ENCODE data around the gene PRSS27.
"Not testable (repeated sequence)": the region's sequence is repeated elsewhere in the genome, so short reads cannot be mapped to it uniquely, and the experiment has no call there.

PRSS27 gene

GRCh38 chr16:2696601-2697250, 23.3 kb downstream of the PRSS27 start:
- H3K9me3 ChIP-seq (ENCODE audit: insufficient read depth, low read depth, low read length); H3K9ac ChIP-seq (ENCODE audit: low read depth, low read length); H3K4me1 ChIP-seq (ENCODE audit: insufficient read depth, low read length); H3K27ac ChIP-seq (ENCODE audit: low read length); H3K27me3 ChIP-seq (ENCODE audit: insufficient read depth, low read length); H3K4me3 ChIP-seq (ENCODE audit: low read length): not testable (repeated sequence)
- H3K36me3 ChIP-seq (ENCODE audit: insufficient read depth, low read depth, low read length) = peaks cover 23% of the 10 kb centered on the region; the same call in 1 of the 2 replicates

DNA sequence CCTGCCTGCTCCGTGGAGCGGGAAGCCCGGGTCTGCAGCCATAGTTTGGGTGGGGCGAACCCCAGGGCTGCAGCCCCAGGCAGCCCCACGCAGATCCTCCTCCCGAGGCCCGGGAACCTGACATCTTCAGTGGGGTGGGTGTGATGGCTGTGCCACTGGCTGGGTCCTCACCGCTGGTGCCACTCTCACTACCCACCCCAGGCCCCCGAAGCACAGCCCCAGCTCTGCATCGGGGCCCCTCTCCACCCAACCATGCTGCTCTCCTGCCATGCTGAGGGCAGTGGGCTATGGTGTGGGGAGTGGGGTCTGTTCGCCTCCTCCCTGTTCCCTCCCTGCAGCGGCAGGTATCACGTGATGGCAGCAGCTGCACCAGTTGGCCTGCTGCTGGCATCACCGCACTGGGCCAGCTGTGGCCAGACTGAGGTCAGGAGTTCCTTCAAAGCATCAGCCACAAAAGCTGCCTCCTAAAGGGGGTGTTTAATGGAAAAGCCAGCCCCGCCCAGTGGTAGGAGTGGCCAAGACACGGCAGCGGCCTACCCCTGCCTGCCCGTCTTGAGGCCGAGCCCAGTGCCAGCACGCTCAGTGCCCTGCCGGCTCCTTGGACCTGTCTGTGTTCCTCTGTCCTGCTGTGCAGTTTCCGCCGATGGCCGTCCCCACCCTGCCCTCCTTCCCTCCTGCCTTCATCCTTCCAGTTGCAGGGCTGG, 26.9 kb downstream of the PRSS27 start:
- H3K27ac ChIP-seq (ENCODE audit: low read length) = no peak overlapping the region
- H3K9ac ChIP-seq (ENCODE audit: low read depth, low read length) = no peak overlapping the region

DNA sequence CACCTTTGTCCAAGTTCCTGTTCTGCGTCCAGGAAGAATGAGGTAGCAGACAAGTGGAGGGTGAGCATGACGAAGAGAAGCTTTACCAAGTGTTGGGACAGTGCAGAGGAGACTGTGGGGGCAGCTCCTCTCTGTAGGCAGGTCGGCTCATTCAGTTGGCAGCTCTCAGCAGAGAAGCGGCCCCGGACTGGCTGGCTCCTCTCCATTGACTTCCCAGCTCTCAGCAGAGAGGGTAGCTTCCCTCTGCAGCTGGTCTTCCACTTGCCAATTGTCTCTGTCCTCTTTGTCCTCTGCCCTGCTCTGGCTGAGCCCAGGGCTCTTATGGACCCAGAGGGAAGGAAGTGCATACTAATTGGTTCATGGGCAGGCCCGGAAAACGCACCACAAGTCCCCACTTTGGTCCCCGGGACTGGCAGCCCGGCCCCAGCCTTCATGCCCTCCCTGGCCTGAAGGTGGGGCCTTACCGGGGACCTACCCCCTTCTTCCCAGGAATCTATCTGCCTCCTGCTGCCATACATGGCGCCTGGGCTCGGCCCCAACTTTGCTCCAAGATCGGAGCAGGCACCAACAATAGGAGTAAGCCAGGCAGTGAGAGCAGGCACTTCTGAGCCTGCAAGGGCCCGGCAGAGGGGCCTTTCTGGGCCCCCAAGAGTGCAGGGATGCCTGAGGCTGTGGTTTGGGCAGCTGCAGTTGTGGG, 27.6 kb downstream of the PRSS27 start:
- no peaks in the 10 kb centered on the region for H3K9me3 ChIP-seq (ENCODE audit: insufficient read depth, low read depth, low read length)
- peaks cover 3% of the 10 kb centered on the region; the same call in 1 of the 2 replicates for H3K36me3 ChIP-seq (ENCODE audit: insufficient read depth, low read depth, low read length)
- H3K27ac ChIP-seq (ENCODE audit: low read length) = no peak overlapping the region
- no peaks in the 10 kb centered on the region for H3K27me3 ChIP-seq (ENCODE audit: insufficient read depth, low read length)
- H3K4me3 ChIP-seq (ENCODE audit: low read length) = no peak overlapping the region
- H3K4me1 ChIP-seq (ENCODE audit: insufficient read depth, low read length) = no peaks in the 10 kb centered on the region
- no peak overlapping the region for H3K9ac ChIP-seq (ENCODE audit: low read depth, low read length)

More for the DNA sequence above, 26.9 kb downstream of the PRSS27 start:
- H3K27me3 ChIP-seq (ENCODE audit: insufficient read depth, low read length) = no peaks in the 10 kb centered on the region
- H3K4me1 ChIP-seq (ENCODE audit: insufficient read depth, low read length) = no peaks in the 10 kb centered on the region
- peaks cover 10% of the 10 kb centered on the region; the same call in 1 of the 2 replicates for H3K36me3 ChIP-seq (ENCODE audit: insufficient read depth, low read depth, low read length)
- H3K9me3 ChIP-seq (ENCODE audit: insufficient read depth, low read depth, low read length) = no peaks in the 10 kb centered on the region
- H3K4me3 ChIP-seq (ENCODE audit: low read length) = no peak overlapping the region

GRCh38 chr16:2691491-2692248, 28.4 kb downstream of the PRSS27 start:
- no peak overlapping the region for H3K27ac ChIP-seq (ENCODE audit: low read length)
- no peak overlapping the region for H3K4me3 ChIP-seq (ENCODE audit: low read length)
- H3K27me3 ChIP-seq (ENCODE audit: insufficient read depth, low read length) = no peaks in the 10 kb centered on the region
- no peaks in the 10 kb centered on the region for H3K4me1 ChIP-seq (ENCODE audit: insufficient read depth, low read length)
- H3K9me3 ChIP-seq (ENCODE audit: insufficient read depth, low read depth, low read length) = no peaks in the 10 kb centered on the region
- H3K9ac ChIP-seq (ENCODE audit: low read depth, low read length) = no peak overlapping the region; the same call in 1 of the 2 replicates
- H3K36me3 ChIP-seq (ENCODE audit: insufficient read depth, low read depth, low read length) = no peaks in the 10 kb centered on the region

DNA sequence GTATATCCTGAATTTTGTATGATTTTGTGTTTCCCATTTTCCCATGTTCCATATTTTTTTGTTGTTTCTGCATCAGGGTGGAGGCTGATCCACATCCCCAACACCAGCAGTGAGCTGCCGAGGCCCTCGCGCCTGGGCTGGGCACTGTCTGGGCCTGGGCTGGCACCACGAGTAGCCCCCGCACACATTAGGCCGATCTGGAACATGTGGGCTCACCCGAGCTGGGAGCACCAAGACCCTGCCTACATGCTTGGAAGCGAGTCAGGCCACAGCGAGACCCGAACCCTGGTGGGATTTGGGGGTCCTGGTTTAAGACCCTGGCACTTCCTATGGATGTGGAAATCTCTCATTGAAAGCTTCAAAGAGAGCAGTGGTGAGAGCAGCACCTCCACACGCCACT, 29.2 kb downstream of the PRSS27 start:
- Histone ChIP-seq H3K27me3 (ENCODE audit: insufficient read depth, low read length) (no peaks in the 10 kb centered on the region), H3K9me3 (ENCODE audit: insufficient read depth, low read depth, low read length) (no peaks in the 10 kb centered on the region), H3K36me3 (ENCODE audit: insufficient read depth, low read depth, low read length) (no peaks in the 10 kb centered on the region), H3K9ac (ENCODE audit: low read depth, low read length) (no peak overlapping the region), H3K4me1 (ENCODE audit: insufficient read depth, low read length) (no peaks in the 10 kb centered on the region), H3K27ac (ENCODE audit: low read length) (no peak overlapping the region), H3K4me3 (ENCODE audit: low read length) (no peak overlapping the region)

GRCh38 chr16:2689968-2690801, 29.8 kb downstream of the PRSS27 start:
- H3K36me3 ChIP-seq (ENCODE audit: insufficient read depth, low read depth, low read length) = no peaks in the 10 kb centered on the region
- H3K9ac ChIP-seq (ENCODE audit: low read depth, low read length) = no peak overlapping the region
- no peak overlapping the region for H3K27ac ChIP-seq (ENCODE audit: low read length)
- no peak overlapping the region for H3K4me3 ChIP-seq (ENCODE audit: low read length)
- no peaks in the 10 kb centered on the region for H3K4me1 ChIP-seq (ENCODE audit: insufficient read depth, low read length)
- no peaks in the 10 kb centered on the region for H3K9me3 ChIP-seq (ENCODE audit: insufficient read depth, low read depth, low read length)
- H3K27me3 ChIP-seq (ENCODE audit: insufficient read depth, low read length) = no peaks in the 10 kb centered on the region

DNA sequence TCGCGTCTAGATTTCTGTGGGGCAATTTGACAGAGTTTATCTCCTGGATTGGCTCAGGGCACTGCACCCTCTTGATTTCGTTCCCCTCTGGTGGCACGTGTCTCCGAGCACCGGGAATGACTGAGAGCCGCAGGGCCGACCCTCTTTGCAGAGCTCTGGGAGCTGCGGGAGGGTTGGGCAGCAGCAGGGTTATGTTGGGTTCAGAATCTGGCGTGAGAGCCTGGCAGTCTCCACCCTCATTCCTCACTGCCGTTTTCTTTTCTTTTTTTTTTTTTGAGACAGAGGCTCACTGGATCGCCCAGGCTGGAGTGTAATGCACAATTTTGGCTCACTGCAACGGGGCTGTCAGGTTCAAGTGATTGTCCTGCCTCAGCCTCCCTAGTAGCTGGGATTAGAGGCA, 30.6 kb downstream of the PRSS27 start:
- H3K36me3 ChIP-seq (ENCODE audit: insufficient read depth, low read depth, low read length); H3K9me3 ChIP-seq (ENCODE audit: insufficient read depth, low read depth, low read length); H3K27me3 ChIP-seq (ENCODE audit: insufficient read depth, low read length); H3K27ac ChIP-seq (ENCODE audit: low read length); H3K4me1 ChIP-seq (ENCODE audit: insufficient read depth, low read length); H3K4me3 ChIP-seq (ENCODE audit: low read length); H3K9ac ChIP-seq (ENCODE audit: low read depth, low read length): not testable (repeated sequence)

DNA sequence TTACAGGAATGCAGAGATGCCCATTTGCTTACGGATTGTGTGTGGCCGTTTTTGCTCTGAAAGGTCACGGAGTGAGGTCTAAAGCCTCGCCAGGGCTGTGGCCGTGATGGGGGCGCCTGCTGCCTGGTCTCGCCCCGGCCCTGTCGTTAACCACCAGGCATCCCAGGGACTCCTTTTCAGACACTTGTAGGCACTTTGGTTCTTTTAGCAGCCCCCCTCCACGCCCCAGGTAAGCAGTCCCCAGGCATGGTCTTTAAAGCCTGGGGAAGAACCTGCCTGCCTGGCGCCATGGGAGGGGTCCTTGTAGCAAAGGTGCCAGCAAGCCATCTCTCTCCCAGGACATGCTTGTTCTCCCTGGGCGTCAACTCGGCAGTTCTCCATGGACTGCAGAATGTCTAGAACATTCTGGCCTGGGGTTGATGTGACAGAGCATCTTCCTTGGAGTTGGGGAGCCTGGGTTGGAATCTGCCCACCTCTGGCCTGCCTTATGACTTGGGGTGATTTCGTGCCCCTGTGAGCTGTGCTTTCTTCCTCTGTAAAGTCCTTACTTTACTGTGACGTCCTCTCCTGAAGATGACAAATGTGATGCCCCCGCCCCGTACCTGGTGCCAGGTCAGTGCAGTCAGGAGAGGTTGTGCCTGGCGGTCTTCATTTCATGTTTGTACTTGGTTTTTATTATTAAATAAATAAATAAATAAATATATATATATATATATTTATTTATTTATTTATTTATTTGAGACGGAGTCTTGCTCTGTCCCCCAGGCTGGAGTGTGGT, 32.3 kb downstream of the PRSS27 start:
- H3K27me3 ChIP-seq (ENCODE audit: insufficient read depth, low read length) = no peaks in the 10 kb centered on the region
- H3K4me1 ChIP-seq (ENCODE audit: insufficient read depth, low read length) = no peaks in the 10 kb centered on the region
- H3K4me3 ChIP-seq (ENCODE audit: low read length) = no peak overlapping the region
- H3K9ac ChIP-seq (ENCODE audit: low read depth, low read length) = no peak overlapping the region
- no peaks in the 10 kb centered on the region for H3K9me3 ChIP-seq (ENCODE audit: insufficient read depth, low read depth, low read length)
- H3K36me3 ChIP-seq (ENCODE audit: insufficient read depth, low read depth, low read length) = no peaks in the 10 kb centered on the region
- no peak overlapping the region for H3K27ac ChIP-seq (ENCODE audit: low read length)

DNA sequence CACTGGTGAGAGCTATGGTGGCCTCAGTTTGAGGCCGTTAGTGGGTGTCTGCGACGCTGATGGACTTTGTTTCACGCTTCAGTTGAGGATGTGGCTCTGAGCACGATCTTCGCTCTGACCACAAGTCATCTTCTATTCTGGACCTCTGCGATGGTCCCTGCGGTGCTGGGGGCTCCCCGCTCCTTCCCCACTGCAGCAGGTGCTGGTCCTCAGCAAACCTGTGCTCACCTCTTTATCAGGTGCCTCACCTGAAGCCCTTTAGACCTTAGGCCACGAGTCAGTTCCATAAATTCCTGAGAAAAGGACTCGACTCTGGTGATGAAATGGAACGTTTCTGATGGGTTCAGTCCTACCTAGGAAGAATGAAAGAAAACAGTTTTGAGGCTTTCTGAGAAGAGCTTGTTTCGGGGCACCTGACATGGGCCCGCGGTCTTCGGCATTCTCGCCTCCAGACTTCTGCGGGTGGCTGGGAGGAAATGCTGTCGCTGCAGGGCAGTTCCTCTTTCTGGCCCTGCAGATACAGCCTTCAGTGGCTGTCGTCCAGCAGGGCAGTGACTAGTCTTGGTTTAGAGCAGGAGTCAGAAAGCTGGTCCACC, 33.0 kb downstream of the PRSS27 start:
- no peaks in the 10 kb centered on the region for H3K9me3 ChIP-seq (ENCODE audit: insufficient read depth, low read depth, low read length)
- H3K36me3 ChIP-seq (ENCODE audit: insufficient read depth, low read depth, low read length) = no peaks in the 10 kb centered on the region
- no peak overlapping the region for H3K4me3 ChIP-seq (ENCODE audit: low read length)
- H3K27ac ChIP-seq (ENCODE audit: low read length) = no peak overlapping the region
- H3K4me1 ChIP-seq (ENCODE audit: insufficient read depth, low read length) = no peaks in the 10 kb centered on the region
- H3K27me3 ChIP-seq (ENCODE audit: insufficient read depth, low read length) = no peaks in the 10 kb centered on the region
- H3K9ac ChIP-seq (ENCODE audit: low read depth, low read length) = no peak overlapping the region

- H3K27me3 ChIP-seq (ENCODE audit: insufficient read depth, low read length); H3K36me3 ChIP-seq (ENCODE audit: insufficient read depth, low read depth, low read length); H3K27ac ChIP-seq (ENCODE audit: low read length); H3K4me3 ChIP-seq (ENCODE audit: low read length); H3K9ac ChIP-seq (ENCODE audit: low read depth, low read length); H3K9me3 ChIP-seq (ENCODE audit: insufficient read depth, low read depth, low read length); H3K4me1 ChIP-seq (ENCODE audit: insufficient read depth, low read length): not testable (repeated sequence)
Measured at GRCh38 chr16:2686075-2686474, 33.9 kb downstream of the PRSS27 start.
